Colon (tissue), 2 donors: ENCODE data around the gene VTCN1.
"Not testable (repeated sequence)": the region's sequence is repeated elsewhere in the genome, so short reads cannot be mapped to it uniquely, and the experiment has no call there.

Source experiments
- FAIRE-seq: peaks from 2 replicates; lab custom pipeline; 2012; peaks lifted over from hg19 to GRCh38; lab: Jason Lieb, UNC
- donor health status: control.
- donor health status: control.

The VTCN1 gene

DNA sequence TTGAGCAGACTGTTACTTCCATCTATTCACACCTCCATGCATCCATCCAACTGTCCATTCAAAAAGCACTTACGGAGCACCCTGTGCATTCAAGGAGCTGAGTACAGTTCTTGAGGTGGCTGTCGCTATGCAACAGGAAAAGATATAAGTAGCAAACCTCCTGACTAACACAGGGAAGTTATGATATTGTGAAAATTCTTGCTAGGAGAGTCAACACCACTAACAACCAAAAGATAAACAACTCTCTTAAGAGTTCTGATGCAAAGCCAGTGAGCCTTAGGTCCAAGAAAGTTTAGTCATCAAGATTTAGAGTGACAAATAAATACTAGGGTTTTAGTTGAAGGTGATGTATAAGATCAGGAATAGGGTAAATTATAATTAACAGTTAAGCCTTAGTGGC lies 44.7 kb downstream of the VTCN1 start:
- FAIRE-seq: no peak

DNA sequence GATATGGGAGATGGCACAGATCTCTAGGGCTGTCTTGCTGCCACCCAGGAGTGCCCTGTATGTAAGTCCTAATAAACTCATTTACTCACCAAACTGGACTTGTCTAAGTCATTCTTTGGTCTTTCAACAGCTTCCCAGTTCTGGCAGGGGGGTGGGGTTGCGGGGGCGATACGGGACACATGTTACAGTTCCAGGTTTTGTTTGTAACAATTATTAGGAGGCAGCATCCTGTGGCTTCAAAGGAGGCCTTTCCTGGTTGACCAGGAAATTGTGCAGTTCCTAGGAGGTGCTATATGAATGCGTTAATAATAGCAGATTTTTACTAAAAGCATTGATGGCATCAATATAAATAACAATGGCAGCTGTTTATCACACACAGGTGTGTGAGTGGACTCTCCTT lies 46.5 kb downstream of the VTCN1 start:
- FAIRE-seq: no peak

DNA sequence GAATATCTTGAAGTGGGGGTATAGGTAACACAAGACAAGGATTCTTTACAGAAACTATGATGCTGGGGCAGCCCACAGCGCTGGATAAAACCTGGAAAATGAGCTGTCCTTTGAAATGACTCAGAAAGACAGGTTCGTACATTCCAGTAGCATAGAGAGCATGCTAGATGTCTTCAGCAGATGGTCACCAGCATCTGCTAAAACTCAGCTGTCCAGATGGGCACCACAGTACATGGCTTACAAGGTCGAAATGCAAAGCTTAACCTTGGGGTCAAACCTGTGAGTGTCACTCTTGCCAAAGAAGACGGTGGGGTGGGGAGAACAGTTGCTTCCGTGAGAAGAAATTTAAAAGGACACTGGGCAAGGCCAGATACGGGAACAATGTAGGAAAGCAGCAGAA lies 47.9 kb downstream of the VTCN1 start:
- no peak for FAIRE-seq

DNA sequence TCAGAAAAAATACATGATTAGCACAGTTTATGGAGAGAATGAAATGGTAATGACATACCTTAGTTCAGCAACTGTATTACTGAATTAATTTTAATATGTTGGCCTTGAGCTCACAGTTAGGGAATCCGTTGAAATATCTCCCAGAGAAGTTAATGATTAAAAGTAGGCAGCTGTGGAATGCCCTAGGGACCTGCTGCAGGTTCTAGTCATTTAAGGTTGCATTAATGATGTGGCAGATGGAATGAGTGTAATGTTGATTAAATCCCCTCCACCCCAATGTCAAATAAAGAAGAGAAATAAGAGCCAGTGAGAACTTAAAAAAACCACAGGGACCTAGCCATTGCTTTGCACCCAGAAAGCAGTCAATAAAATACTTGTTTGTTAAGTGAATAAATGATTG lies 48.8 kb downstream of the VTCN1 start:
- no peak for FAIRE-seq

DNA sequence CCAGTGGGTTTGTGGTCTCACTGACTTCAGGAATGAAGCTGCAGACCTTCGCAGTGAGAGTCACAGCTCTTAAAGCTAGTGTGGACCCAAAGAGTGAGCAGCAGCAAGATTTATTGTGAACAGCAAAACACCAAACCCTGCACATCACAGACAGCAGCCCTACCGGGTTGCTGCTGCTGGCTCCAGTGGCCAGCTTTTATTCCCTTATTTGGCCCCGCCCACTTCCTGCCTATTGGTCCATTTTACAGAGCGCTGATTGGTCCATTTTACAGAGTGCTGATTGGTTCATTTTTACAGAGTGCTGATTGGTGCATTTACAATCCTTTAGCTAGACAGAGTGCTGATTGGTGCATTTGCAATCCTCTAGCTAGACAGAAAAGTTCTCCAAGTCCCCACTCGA lies 59.4 kb downstream of the VTCN1 start:
- not testable (repeated sequence) for FAIRE-seq

DNA sequence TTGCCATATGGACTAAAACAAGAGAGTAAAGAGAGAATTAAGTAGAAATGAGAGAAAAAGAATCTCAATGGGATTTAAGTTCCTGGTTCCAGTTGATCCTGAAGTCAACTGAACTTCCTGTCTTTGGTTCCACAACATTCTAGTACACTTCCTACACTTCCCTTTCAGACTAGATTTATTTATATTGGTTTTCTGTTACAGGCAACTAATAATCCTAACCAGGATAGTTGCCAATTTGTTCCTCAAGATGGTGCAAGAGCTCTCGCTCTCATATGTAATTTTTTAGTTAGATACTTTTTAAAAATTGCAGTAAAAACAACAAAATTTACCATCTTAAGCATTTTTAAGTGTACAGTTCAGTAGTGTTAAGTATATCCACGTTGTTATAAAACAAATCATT lies 60.4 kb downstream of the VTCN1 start:
- FAIRE-seq: no peak

DNA sequence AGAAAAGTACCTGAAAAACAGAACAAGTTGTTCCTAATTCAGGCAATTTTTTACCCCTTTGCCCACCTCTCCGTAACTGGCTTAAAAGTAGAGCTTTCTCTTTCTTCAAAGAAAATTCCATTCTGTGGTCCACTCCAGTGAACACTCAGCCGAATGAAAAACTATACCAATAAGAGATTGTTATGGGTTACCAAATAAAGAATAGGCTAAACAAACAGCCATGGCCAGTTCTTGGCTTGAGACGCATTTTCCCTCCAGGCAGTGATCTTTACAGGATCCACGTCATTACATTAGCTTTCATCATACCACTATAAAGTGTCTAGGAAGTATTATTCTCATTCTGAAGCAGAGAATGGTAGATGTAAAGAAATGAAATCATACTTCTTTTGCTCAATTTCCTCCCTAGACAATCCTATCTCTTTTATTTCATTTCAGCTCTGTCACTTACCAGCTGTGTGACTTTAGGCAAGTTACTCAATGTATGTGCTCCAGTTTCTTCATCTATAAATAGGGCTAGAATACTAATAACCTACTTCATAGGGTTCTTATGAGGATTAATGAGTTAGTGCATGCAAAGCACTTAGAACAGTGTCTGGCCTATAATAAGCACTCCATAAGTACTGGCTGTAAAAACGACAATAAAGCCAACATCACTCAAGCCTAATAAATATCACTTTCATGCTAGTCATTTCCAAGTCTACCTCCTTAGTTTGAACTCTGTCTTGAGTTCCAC lies 62.7 kb downstream of the VTCN1 start:
- FAIRE-seq: no peak

DNA sequence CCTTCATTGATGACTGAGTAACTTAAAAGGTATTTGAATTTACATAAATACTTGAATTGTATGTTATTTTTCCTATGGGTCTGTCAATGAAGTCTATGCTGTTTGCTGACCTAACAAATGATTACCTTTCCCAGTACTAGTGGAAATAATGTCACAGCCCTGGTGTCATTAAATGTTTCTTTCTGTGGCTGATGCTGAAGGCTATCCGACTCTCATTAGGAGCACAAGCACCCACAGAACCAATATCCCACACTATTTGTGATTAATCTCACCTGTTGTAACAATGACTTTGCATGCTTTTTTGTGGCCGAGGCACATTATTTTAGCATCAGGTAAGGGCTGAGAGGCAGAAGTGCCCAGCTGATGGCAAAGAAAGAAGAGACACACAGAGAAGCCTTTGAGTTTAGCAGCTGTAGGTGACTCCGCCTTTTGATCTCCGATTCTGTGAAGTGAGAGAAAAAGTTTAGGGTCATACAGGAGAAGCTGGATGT lies 63.3 kb downstream of the VTCN1 start:
- no peak for FAIRE-seq

DNA sequence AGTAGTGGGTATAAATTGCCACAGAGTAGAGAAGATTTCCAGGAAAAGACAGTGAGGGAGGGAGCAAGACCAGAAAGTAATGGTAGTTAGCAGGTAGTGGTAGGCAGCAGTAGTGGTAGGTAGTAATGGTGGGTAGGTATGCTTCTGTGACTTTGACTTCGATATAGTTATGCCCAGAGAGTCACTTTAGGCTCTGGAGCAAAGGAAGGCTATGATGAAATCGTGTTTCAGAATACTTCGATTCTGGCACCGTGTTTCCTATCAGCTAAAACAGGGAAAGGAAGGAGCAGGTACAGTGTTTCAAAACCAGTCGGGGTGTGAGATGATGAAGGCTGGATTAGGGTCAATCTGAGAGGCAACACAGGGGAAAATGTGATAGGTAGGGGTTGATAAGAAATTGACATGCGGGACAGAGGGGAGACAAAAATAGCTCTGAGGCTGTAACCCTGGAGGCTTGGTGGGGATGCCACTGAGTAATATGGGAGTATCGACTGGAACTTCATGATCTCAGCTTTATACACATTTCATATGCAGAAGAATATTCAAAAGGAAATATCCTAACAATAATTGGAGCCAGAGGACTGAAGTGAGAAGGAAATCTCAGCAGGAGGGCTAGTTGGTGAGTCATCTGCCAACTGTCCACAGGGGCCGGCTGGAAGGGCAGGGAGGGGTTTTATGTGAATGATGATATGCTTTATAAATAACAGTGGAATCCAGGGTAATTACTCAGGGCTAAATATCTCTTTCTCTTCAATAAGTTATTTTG lies 64.0 kb downstream of the VTCN1 start:
- no peak for FAIRE-seq

DNA sequence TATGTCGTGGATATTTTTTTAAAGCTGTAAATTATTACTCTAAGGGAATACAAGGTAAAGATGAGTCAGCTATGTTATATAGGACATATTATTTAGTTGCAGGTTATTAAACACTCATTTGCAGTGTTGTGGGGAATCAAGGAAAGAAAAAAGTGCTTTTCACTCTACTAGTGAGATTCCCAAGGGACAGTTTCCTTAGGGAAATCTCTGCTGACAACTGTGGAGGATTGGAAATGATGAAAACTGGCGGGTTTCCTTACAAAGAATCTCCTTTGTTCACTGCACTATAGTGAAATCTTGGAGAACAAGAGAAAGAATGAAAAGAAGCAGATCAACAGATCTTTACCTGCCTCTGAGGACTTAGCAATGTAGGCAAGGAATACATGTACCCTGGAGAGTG lies 64.7 kb downstream of the VTCN1 start:
- no peak for FAIRE-seq

DNA sequence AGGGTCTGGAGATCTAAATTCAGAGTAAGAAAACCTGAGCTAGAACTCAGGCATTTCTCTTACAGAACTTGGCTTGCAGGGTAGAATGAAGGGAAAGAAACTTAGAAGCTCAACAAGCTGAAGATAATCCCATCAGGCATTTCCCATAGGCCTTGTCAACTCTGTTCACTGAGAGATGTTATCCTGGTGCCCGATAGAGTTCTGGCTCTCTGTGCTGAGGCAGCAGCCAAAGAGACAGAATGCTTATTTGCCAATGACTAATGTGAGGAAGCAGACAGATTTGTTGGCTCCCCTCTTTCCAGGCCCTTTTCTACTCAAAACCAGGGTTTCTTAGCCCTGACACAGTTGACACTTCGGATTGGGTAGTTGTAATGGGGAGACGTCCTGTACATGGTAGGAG lies 66.9 kb downstream of the VTCN1 start:
- no peak for FAIRE-seq

DNA sequence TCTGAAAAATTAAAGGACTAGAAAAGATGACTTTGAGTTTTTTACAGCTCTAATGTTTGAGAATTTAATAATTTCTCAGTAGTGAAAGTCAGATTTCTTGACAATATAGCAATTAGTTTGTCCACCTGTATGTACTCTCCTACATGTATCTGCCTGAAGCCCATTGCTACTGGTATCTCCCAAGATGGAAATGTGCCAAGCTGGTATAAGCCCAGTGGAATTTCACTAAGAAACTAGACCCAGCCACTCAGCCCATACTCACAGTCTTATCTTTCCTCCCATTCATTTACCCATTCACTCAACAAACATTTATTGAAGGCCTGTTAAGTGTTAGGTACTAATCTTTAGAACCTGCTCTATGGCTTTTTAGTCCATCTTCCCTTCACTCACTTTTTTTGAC lies 67.6 kb downstream of the VTCN1 start:
- FAIRE-seq: no peak

DNA sequence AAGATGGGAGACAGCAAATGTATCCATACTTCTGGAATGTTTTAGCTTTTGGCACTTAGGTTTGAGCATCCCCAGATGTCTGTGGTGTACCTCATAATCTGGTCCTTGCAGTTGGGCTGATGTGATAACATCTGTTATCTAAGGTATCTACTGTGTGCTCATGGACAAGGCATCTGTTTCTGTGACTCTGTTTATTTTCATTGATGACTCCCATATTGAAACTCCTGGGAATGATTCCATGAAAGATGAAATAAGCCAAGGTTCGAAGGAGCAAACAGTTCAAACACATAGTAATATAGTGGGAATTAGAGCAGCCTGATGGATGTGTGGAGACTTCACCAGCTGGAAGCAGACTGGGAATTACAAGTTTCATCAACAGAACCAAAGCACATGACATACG lies 68.5 kb downstream of the VTCN1 start:
- no peak for FAIRE-seq

DNA sequence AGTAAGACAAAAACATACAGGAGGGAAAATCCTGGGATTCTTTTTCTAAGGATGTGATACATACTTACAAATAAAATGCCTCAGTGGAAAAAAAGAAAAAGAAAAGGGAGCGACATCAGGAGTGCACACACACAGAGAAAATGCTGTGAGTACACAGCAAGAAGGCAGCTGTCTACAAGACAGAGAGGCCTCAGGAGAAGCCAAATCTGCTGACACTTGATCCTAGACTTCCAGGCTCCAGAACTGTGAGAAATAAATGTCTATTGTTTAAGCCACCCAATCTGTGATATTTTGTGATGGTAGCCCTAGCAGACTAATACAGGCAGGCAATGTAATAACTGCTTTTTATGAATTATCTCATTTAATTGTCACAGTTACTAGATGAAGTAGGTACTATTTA lies 72.2 kb downstream of the VTCN1 start:
- FAIRE-seq: no peak

DNA sequence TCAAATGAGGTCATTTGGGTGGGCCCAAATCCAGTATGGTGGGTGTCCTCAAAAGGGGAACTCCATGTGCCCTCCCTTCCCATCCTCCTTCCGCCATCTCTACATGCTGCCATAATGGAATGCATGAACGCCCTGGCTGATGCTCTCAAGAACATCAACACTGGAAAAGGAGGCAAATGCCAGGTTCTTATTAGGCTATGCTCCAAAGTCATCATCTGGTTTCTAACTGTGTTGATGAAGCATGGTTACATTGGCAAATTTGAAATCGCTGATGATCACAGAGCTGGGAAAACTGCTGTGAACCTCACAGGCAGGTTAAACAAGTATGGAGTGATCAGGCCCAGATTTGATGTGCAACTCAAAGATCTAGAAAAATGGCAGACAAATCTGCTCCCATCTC lies 72.6 kb downstream of the VTCN1 start:
- no peak for FAIRE-seq

DNA sequence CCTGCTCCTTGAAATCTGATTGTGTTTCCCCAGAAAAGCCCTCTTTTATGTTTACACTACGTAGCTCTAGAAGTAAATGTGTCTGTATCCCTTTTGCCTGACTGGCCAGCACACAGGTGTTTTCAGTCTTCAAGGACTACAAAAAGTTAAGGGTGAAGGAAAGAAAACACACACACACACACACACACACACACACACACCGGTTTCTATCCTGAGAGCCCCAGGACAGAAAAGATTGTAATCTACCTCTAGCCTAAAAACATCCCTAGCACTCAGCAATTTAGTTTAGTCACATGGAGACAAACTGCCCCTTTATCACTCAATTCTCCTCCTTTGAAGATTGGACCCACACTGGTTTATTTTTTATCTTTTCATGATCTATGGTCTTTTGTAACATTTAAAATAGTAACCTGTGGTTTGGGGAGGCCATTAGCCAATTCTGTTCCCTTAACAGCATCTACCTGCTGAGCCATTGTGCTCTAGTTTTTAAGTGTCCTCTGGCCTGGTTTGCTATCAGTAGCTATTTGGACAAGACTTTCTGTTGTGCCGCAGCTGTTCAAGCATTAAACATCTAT lies 73.4 kb downstream of the VTCN1 start:
- no peak for FAIRE-seq

DNA sequence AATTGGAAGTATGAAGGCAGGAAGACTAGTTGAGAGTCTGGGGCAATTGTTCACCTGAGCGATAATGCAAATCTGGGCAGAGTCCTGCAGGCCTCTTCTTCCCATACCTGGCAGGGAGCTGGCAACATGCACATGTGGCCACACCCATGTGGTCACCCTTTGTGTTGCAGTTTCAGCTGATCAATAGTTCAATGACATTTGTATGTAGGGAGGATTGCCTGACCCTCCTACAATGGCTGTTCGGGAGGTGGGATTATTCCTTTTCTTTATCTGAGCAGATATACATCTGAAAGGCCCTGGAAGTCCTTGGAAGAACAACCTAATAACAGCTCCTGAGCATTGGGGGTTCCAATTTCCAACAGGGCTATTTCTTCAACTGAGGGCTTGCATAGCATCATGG lies 74.0 kb downstream of the VTCN1 start:
- no peak for FAIRE-seq

DNA sequence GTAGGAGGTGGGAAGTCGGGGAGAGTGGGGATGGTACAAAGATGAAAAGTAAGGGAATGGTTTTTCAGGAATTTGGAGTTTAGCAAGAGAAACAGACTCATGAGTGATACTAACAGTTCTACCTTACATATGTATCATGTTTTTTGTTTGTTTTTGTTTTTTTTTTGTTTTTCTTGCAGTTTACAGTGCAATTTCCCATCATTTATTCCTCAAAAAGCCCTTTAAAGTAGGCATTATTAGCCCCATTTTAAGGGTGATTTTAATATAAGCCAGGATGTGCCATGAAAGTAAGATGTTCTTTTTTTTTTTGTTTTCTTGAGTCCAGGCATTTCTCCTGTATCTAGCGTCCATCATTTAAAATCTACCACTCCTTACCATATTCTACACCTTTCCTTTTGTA lies 75.4 kb downstream of the VTCN1 start:
- no peak for FAIRE-seq

DNA sequence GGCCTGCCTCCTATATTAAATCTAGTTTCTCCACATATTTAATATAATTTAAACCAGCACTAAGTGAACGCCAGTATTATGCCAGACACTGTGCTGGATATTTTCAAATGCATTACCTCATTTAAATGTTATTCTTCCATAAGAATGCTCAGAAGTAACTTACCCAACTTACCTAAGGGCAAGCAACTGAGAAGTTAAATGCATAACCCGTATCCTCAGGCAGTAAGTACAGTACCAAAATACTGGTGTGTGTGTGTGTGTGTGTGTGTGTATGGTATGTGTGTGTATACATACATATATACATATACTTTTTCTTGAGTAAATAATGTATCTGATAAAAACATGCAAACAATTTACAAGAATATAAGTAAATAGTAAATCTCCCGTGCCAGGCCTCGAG lies 80.2 kb downstream of the VTCN1 start:
- no peak for FAIRE-seq

DNA sequence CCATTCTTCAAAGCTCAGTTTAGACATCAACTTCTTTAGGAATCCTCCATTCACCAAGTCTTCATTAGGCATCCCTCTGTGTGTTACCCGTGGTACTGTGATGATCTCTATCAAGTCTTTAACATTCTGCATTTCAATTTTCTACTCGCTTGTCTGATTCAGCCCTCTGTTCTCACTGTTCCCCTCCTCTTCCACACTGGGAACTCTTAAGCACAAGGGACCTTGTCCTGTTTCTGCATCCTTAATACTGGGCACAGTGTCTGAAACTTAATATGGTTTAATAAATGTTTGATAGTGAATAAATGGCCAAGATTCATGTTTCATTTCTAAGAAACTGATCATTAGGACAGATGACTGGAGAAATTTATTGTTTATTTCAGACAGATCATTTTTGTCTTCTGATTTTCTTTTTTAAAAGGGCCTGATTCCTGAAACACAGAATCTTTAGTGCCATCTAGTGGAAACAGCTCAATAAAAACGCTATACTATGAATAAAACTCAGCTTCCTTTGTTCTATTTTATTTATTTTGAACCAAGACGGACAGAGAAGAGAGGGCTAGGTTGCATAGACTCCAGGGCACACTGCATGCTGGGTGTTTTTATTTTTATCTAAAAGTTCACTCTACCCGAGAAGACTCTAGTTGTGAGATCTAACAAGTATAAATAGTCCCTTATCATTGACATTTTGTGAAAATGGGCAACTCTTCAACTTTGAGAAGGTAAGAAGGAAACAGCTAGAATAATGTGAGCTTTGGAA lies 82.2 kb downstream of the VTCN1 start:
- no peak for FAIRE-seq

DNA sequence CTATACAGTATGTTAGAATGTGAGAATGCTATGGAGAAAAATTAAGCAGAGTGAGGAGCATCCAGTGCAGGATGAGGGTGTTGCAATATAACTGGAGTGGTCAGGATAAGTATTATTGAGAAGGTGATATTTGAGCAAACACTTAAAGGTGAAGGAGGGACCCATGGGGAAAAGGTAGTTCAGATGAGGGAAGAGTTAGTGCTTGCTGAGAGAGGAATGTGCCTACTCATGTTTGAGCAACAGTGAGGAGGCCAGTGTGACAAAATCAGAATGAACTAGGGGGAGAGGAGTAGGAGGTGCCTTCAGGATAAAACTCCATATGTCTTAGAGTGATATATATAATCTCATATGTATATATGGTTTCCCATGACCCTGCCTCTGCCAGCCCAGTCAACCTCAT lies 82.9 kb downstream of the VTCN1 start:
- FAIRE-seq: no peak

DNA sequence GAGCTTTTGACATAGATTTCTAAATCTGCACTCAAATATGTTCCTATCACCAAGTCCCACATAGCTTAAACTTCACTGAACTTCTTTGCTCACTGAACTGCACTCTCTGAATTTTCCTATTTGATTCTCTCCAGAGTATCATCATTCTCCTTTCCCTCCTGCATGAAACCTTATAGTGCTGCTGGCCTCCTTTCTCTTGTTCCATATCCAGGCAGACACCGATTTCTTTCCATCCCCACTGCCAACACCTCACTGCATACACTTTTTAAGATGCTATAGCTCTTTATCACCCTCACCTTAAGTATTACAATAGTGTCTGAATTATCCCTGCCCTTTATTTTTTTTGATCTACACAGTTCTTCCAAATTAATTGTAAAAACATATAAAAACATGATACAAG lies 86.1 kb downstream of the VTCN1 start:
- no peak for FAIRE-seq

DNA sequence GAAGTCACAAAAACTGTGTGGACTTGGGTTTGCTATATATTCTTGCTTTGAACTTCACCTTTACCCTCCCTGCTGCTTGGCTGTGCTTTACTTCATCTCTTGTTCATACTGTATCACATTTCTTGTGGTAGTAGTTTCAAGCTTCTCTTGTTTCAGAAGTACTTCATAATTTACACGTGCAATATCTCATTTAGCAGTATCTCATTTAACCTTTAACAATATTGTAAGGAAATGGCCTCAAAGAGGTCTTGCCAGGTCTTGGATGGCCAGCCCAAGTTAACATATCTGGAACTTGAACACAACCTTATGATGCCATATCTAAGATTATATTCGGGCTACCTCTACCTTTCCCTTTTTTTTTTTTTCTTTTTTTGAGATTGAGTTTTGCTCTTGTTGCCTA lies 87.5 kb downstream of the VTCN1 start:
- no peak for FAIRE-seq
